ENCODE results near the gene PTPRA. TPM values are rescaled to one million over a fixed set of nuclear protein-coding genes. Genes with fewer than 3 reads are reported as not detected.

Gene PTPRA
- total RNA-seq, 1 experiment from 2014 or later = 47.2 TPM

GRCh38 chr20:3032624-3033023, 159.3 kb downstream of the PTPRA start (continued):
- TF ChIP-seq NR1H2 (CRISPR knock-in tag; IDR thresholded peaks at IDR 0.05) (no peak), ETV6 (CRISPR knock-in tag; IDR thresholded peaks at IDR 0.05) (no peak)

- Mint-ChIP-seq H3K27ac (no peak overlapping the region), H3K36me3 (peaks cover 45% of the 10 kb centered on the region), H3K27me3 (ENCODE audit: low read depth) (no peaks in the 10 kb centered on the region), H3K4me3 (no peak overlapping the region), H3K4me1 (peaks cover 13% of the 10 kb centered on the region), H3K9me3 (no peaks in the 10 kb centered on the region)
- DNase-seq (ENCODE audit: low spot score) (no peak), ATAC-seq (no peak)
- CTCF ChIA-PET = no interaction called here
- POLR2A ChIA-PET = no interaction called here
- TF ChIP-seq GRHL2 (CRISPR knock-in tag; IDR thresholded peaks at IDR 0.05; ENCODE audit: insufficient replicate concordance, severe bottlenecking) (no peak), HMGA2 (CRISPR knock-in tag; IDR thresholded peaks at IDR 0.05) (no peak), ZNF317 (CRISPR knock-in tag; IDR thresholded peaks at IDR 0.05; ENCODE audit: borderline replicate concordance, low read depth) (no peak), E2F4 (CRISPR knock-in tag; IDR thresholded peaks at IDR 0.05; ENCODE audit: borderline replicate concordance, low read depth) (no peak)
These were observed 164.4 kb downstream of the PTPRA start for GRCh38 chr20:3037654-3038053.

DNA sequence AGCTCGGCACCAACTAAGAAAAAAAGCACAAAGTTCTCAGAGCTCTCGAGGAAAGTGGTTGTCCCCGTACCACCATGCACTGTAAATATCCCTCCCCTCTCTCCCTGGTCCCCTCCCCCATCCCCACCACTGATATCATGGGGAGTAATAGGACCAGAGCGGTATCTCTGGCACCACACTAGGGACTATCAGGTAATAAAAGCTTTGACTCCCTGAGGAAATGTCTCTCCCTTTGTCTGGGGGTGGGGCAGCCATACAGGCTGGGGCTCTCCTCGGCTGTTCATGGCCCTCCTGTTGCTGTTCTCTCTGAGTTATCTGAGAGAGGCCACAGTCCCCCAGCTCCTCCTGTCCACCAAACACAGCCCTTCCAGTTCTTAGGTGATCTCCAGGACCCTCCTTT, 165.2 kb downstream of the PTPRA start:
- Mint-ChIP-seq H3K4me3 (no peak overlapping the region), H3K4me1 (peaks cover 15% of the 10 kb centered on the region), H3K27ac (no peak overlapping the region), H3K27me3 (ENCODE audit: low read depth) (no peaks in the 10 kb centered on the region), H3K36me3 (peaks cover 45% of the 10 kb centered on the region), H3K9me3 (no peaks in the 10 kb centered on the region)
- TF ChIP-seq, protein P1, sequence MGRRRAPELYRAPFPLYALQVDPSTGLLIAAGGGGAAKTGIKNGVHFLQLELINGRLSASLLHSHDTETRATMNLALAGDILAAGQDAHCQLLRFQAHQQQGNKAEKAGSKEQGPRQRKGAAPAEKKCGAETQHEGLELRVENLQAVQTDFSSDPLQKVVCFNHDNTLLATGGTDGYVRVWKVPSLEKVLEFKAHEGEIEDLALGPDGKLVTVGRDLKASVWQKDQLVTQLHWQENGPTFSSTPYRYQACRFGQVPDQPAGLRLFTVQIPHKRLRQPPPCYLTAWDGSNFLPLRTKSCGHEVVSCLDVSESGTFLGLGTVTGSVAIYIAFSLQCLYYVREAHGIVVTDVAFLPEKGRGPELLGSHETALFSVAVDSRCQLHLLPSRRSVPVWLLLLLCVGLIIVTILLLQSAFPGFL (CRISPR knock-in tag; IDR thresholded peaks at IDR 0.05; ENCODE audit: borderline replicate concordance) = no peak
- TF ChIP-seq, protein P2, sequence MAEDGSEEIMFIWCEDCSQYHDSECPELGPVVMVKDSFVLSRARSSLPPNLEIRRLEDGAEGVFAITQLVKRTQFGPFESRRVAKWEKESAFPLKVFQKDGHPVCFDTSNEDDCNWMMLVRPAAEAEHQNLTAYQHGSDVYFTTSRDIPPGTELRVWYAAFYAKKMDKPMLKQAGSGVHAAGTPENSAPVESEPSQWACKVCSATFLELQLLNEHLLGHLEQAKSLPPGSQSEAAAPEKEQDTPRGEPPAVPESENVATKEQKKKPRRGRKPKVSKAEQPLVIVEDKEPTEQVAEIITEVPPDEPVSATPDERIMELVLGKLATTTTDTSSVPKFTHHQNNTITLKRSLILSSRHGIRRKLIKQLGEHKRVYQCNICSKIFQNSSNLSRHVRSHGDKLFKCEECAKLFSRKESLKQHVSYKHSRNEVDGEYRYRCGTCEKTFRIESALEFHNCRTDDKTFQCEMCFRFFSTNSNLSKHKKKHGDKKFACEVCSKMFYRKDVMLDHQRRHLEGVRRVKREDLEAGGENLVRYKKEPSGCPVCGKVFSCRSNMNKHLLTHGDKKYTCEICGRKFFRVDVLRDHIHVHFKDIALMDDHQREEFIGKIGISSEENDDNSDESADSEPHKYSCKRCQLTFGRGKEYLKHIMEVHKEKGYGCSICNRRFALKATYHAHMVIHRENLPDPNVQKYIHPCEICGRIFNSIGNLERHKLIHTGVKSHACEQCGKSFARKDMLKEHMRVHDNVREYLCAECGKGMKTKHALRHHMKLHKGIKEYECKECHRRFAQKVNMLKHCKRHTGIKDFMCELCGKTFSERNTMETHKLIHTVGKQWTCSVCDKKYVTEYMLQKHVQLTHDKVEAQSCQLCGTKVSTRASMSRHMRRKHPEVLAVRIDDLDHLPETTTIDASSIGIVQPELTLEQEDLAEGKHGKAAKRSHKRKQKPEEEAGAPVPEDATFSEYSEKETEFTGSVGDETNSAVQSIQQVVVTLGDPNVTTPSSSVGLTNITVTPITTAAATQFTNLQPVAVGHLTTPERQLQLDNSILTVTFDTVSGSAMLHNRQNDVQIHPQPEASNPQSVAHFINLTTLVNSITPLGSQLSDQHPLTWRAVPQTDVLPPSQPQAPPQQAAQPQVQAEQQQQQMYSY (CRISPR knock-in tag; IDR thresholded peaks at IDR 0.05) = no peak
- TF ChIP-seq, protein P3, sequence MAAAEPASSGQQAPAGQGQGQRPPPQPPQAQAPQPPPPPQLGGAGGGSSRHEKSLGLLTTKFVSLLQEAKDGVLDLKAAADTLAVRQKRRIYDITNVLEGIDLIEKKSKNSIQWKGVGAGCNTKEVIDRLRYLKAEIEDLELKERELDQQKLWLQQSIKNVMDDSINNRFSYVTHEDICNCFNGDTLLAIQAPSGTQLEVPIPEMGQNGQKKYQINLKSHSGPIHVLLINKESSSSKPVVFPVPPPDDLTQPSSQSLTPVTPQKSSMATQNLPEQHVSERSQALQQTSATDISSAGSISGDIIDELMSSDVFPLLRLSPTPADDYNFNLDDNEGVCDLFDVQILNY (CRISPR knock-in tag; IDR thresholded peaks at IDR 0.05) = no peak
- TF ChIP-seq ESRRA (CRISPR knock-in tag; IDR thresholded peaks at IDR 0.05; ENCODE audit: borderline replicate concordance) = no peak
- TF ChIP-seq HMGA2 (CRISPR knock-in tag; IDR thresholded peaks at IDR 0.05) = no peak
- no peak for TF ChIP-seq PRRX2 (CRISPR knock-in tag; IDR thresholded peaks at IDR 0.05)
- no peak for TF ChIP-seq GRHL2 (CRISPR knock-in tag; IDR thresholded peaks at IDR 0.05; ENCODE audit: insufficient replicate concordance, severe bottlenecking)
- TF ChIP-seq IRF2 (CRISPR knock-in tag; IDR thresholded peaks at IDR 0.05; ENCODE audit: borderline replicate concordance, low read depth) = no peak
- TF ChIP-seq SMAD3 (CRISPR knock-in tag; IDR thresholded peaks at IDR 0.05; ENCODE audit: borderline replicate concordance) = no peak
- TF ChIP-seq NFATC4 (CRISPR knock-in tag; IDR thresholded peaks at IDR 0.05) = no peak
- DNase-seq (ENCODE audit: low spot score) (no peak), ATAC-seq (no peak)
- ChIA-PET CTCF (interaction anchor here (1.6 kb wide), 1 partner anchor 173 kb away, joined by 5 read pairs; no protein-coding TSS in a partner anchor), POLR2A (no interaction called here)

All from WTC11 (cell line).